CD4-positive, alpha-beta T cell (primary cell): ENCODE measurements around the gene OCIAD2. TPM values are rescaled to one million over a fixed set of nuclear protein-coding genes. Genes with fewer than 3 reads are reported as not detected.
"Not testable (repeated sequence)": the region's sequence is repeated elsewhere in the genome, so short reads cannot be mapped to it uniquely, and the experiment has no call there.

Experiments
- ATAC-seq: fragments of 200-7000 bp; cut with Tn5 transposase; one replicate; pipeline ENCODE4 v1.10.0; 2022; ENCODE audit warnings: mild to moderate bottlenecking; ENCODE audit not compliant: poor library complexity
- CTCF ChIA-PET: fragments of 350-600 bp; sonication (Branson Sonifier 250); formaldehyde crosslinking; loops from one replicate; lab custom pipeline; 2021; ENCODE audit warnings: antibody characterized with exemption, inconsistent platforms; lab: Charles Lee
- POLR2A ChIA-PET: fragments of 350-600 bp; sonication (Branson Sonifier 250); formaldehyde crosslinking; loops from one replicate; lab custom pipeline; 2021; ENCODE audit warnings: antibody characterized with exemption, inconsistent platforms; lab: Charles Lee
- DNase-seq, 14 experiments: peaks; one replicate each; pipeline ENCODE4 v3.0.0-alpha.2; 2013 to 2020; ENCODE audit warnings: mixed read lengths in 2 of 14
- H3K27ac ChIP-seq, 2 donors: one replicate each; pipeline versions ENCODE4 v1.5.1 to v1.7.0; 2013; ENCODE audit warnings: low read length in 2 of 2, low read depth in 1 of 2, mild to moderate bottlenecking in 1 of 2
- H3K27me3 ChIP-seq, 2 experiments: 1 replicate in 1 of 2; 2 replicates in 1 of 2; pipeline versions ENCODE4 v1.6.1 to v1.7.0; 2013; ENCODE audit warnings: low read length in 2 of 2, control low read depth in 1 of 2, mild to moderate bottlenecking in 1 of 2, moderate library complexity in 1 of 2; ENCODE audit not compliant: insufficient read depth in 2 of 2, control insufficient read depth in 1 of 2
- H3K36me3 ChIP-seq: one replicate; pipeline ENCODE4 v1.6.1; 2013; ENCODE audit warnings: low read length, control low read depth; ENCODE audit not compliant: insufficient read depth
- H3K4me1 ChIP-seq: one replicate; pipeline ENCODE4 v1.6.1; 2013; ENCODE audit warnings: low read length, control low read depth; ENCODE audit not compliant: insufficient read depth
- H3K4me3 ChIP-seq: one replicate; pipeline ENCODE4 v1.5.1; 2013; ENCODE audit warnings: mild to moderate bottlenecking, low read length, moderate library complexity
- H3K9me3 ChIP-seq, 2 experiments: 1 replicate in 1 of 2; 2 replicates in 1 of 2; pipeline versions ENCODE4 v1.6.1 to v1.7.0; 2013; ENCODE audit warnings: low read length in 2 of 2, mild to moderate bottlenecking in 2 of 2, control low read depth in 1 of 2, moderate library complexity in 1 of 2; ENCODE audit not compliant: control insufficient read depth in 1 of 2, insufficient read depth in 1 of 2
- H3K27ac Mint-ChIP-seq: one replicate; pipeline ENCODE4 v1.8.0; 2020; ENCODE audit warnings: mixed read lengths
- H3K27me3 Mint-ChIP-seq: one replicate; pipeline ENCODE4 v1.8.0; 2021; ENCODE audit warnings: mixed read lengths
- H3K36me3 Mint-ChIP-seq: one replicate; pipeline ENCODE4 v1.8.0; 2021; ENCODE audit warnings: low read depth, mixed read lengths
- H3K4me1 Mint-ChIP-seq: one replicate; pipeline ENCODE4 v1.8.0; 2021; ENCODE audit warnings: low read depth, mixed read lengths
- H3K4me3 Mint-ChIP-seq: one replicate; pipeline ENCODE4 v1.8.0; 2020; ENCODE audit warnings: mild to moderate bottlenecking, mixed read lengths
- H3K9me3 Mint-ChIP-seq: one replicate; pipeline ENCODE4 v1.8.0; 2020; ENCODE audit warnings: mixed read lengths
- intact Hi-C, 2 experiments: fragments of 100-400 bp; cut with DNase I in 1 of 2; cut with micrococcal nuclease in 1 of 2; formaldehyde crosslinking; loops; one replicate each; pipeline versions ENCODE4 v1.15.1 to v1.9.0; 2023 to 2025; cut with DNase I, micrococcal nuclease
- total RNA-seq, 174 experiments: library from RNA in 2 of 174; stranded (reverse) in 2 of 174; gene quantifications; one replicate each; pipeline ENCODE4 v1.2.3 and lab custom pipeline; 2021 to 2026
- TF ChIP-seq, protein P1 (sequence below): fragments of 200-600 bp; IDR thresholded peaks from one replicate; pipeline ENCODE4 v1.8.0; 2022; ENCODE audit warnings: antibody characterized with exemption, mild to moderate bottlenecking

OCIAD2 gene
- total RNA-seq, 2 experiments from 2014 or later = 77.0 to 91.1 TPM

DNA sequence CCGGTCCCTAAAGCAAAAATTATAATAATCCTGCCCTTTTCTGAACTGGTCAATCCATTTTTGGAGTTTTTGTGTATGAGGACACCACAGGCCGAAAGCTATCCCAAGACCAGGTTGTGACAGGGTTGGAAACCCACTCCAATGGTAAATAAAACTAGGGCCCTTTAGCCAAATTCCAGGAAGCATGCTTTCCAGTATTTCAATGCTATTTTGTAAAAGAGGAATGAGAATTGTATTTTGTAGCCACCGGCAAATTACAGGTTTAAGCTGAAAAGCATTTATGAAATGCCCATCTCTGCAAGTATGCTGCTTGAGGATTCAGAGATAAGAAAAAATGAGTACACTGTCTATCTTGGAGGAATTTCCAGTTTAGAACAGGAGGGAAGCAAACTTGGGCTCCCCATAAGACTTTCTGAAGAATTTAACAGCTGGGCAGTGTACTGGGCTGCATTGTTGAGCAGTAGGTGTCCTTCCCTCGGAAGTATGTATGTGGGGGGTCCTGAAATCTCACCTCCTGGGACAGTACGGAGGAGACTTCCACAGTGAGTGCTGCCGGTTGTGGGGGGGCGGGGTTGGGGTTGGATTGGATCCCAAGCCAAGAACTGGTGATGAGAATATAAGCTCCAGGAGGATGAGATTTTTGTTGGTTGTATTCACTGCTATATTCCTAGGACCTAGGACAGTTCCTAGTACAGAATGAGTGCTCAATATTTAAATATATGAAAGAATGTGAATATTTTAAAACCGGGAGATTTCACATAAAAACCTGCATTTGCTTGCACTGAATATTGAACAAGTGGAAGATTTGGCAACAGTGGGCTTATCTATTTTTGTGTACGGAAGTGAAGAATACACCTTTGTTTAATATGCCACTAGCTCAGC, 26.8 kb downstream of the OCIAD2 start:
- peaks cover 18% of the 10 kb centered on the region for H3K36me3 Mint-ChIP-seq
- no peak overlapping the region for H3K27ac Mint-ChIP-seq
- H3K27me3 ChIP-seq = no peaks in the 10 kb centered on the region
- no peaks in the 10 kb centered on the region for H3K9me3 Mint-ChIP-seq
- no peaks in the 10 kb centered on the region for H3K9me3 ChIP-seq
- no peaks in the 10 kb centered on the region for H3K27me3 Mint-ChIP-seq
- no peak for ATAC-seq
- H3K4me3 ChIP-seq = no peak overlapping the region
- POLR2A ChIA-PET = no interaction called here
- no peaks in the 10 kb centered on the region for H3K4me1 Mint-ChIP-seq
- H3K27ac ChIP-seq = no peak overlapping the region
- no peaks in the 10 kb centered on the region for H3K36me3 ChIP-seq
- H3K4me1 ChIP-seq = no peaks in the 10 kb centered on the region
- no peak overlapping the region for H3K4me3 Mint-ChIP-seq
- DNase-seq = no peak
- intact Hi-C loops = no loop called here
- CTCF ChIA-PET = no interaction called here
- TF ChIP-seq, protein P1, sequence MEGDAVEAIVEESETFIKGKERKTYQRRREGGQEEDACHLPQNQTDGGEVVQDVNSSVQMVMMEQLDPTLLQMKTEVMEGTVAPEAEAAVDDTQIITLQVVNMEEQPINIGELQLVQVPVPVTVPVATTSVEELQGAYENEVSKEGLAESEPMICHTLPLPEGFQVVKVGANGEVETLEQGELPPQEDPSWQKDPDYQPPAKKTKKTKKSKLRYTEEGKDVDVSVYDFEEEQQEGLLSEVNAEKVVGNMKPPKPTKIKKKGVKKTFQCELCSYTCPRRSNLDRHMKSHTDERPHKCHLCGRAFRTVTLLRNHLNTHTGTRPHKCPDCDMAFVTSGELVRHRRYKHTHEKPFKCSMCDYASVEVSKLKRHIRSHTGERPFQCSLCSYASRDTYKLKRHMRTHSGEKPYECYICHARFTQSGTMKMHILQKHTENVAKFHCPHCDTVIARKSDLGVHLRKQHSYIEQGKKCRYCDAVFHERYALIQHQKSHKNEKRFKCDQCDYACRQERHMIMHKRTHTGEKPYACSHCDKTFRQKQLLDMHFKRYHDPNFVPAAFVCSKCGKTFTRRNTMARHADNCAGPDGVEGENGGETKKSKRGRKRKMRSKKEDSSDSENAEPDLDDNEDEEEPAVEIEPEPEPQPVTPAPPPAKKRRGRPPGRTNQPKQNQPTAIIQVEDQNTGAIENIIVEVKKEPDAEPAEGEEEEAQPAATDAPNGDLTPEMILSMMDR = no peak

DNA sequence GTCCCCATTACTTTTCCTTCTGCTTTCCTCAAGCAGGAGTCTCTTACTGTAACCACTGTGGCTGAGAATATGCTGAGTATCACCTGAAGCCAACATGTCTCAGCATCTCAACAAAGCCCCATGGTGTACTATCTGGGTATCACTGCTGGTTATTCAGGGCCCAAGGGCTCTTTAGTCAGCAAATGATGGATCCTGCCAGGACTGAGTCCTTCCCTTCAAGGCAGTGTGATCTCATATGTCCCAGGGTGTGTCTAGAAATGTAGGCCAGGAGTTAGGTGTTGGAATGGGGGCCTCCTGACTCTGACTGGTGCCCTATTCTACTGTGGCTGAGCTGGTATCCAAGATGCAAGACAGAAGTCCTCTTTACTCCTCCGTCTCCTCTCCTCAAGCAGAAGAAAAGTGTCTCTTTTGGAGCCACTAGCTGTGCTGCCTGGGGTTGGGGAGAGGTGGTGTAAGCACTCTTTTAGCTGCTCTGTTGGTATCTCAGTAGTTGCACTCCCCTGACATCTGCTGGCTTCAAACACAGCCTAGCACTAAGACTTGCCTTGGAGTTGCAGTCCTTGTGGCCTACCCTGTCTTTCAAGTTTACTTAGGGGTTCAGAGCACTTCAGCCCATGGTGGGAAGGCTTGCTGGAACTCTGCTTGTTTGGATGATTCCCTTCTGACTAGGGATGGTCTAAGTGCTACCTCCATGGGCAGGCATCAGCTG, 28.6 kb downstream of the OCIAD2 start:
- H3K4me1 ChIP-seq = no peaks in the 10 kb centered on the region
- no peaks in the 10 kb centered on the region for H3K9me3 ChIP-seq
- ATAC-seq = no peak
- DNase-seq = no peak
- Mint-ChIP-seq H3K27me3 (no peaks in the 10 kb centered on the region), H3K36me3 (peaks cover 29% of the 10 kb centered on the region), H3K4me1 (no peaks in the 10 kb centered on the region), H3K9me3 (peaks cover 6% of the 10 kb centered on the region), H3K27ac (no peak overlapping the region), H3K4me3 (no peak overlapping the region)
- no peak overlapping the region for H3K27ac ChIP-seq
- H3K4me3 ChIP-seq = no peak overlapping the region
- ChIA-PET CTCF (no interaction called here), POLR2A (interaction anchor here (0.6 kb wide), 1 partner anchor 81 kb away, joined by 3 read pairs; no protein-coding TSS in a partner anchor)
- H3K27me3 ChIP-seq = no peaks in the 10 kb centered on the region
- TF ChIP-seq, protein P1 = no peak
- intact Hi-C loops = no loop called here
- no peaks in the 10 kb centered on the region for H3K36me3 ChIP-seq

DNA sequence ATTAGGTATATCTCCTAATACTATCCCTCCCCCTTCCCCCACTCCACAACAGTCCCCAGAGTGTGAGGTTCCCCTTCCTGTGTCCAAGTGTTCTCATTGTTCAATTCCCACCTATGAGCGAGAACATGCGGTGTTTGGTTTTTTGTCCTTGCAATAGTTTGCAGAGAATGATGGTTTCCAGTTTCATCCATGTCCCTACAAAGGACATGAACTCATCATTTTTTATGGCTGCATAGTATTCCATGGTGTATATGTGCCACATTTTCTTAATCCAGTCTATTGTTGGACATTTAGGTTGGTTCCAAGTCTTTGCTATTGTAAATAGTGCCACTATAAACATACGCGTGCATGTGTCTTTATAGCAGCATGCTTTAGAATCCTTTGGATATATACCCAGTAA, 41.9 kb downstream of the OCIAD2 start:
- DNase-seq, H3K27me3 Mint-ChIP-seq, H3K36me3 ChIP-seq, ATAC-seq, H3K9me3 Mint-ChIP-seq, POLR2A ChIA-PET, H3K27ac ChIP-seq, CTCF ChIA-PET, H3K27ac Mint-ChIP-seq, H3K27me3 ChIP-seq, H3K4me3 Mint-ChIP-seq, H3K4me1 Mint-ChIP-seq, intact Hi-C loops, H3K4me3 ChIP-seq, H3K4me1 ChIP-seq, H3K9me3 ChIP-seq: not testable (repeated sequence)
- peaks cover 22% of the 10 kb centered on the region for H3K36me3 Mint-ChIP-seq
